HepG2 (cell line): ENCODE results near the gene ENG. TPM values are rescaled to one million over a fixed set of nuclear protein-coding genes. Genes with fewer than 3 reads are reported as not detected.

Experiments
- ARNTL ChIP-seq: sonication (generic); formaldehyde crosslinking; IDR thresholded peaks from 2 replicates; pipeline ENCODE4 v1.4.0; 2020; ENCODE audit warnings: mild to moderate bottlenecking, missing genetic modification reagents
- CENPT ChIP-seq: sonication (generic); formaldehyde crosslinking; IDR thresholded peaks from 2 replicates; pipeline ENCODE4 v1.8.0; 2022; ENCODE audit warnings: low read depth, mild to moderate bottlenecking, moderate library complexity, missing genetic modification reagents
- KDM4B ChIP-seq: sonication (generic); formaldehyde crosslinking; IDR thresholded peaks from 2 replicates; pipeline ENCODE4 v1.4.0; 2020; ENCODE audit warnings: missing genetic modification reagents
- POGZ ChIP-seq: sonication (generic); formaldehyde crosslinking; IDR thresholded peaks from 2 replicates; pipeline ENCODE4 v1.4.0; 2020; ENCODE audit warnings: mild to moderate bottlenecking, missing genetic modification reagents
- RXRB ChIP-seq: IDR thresholded peaks from 2 replicates; pipeline ENCODE4 v1.6.1; 2016; ENCODE audit warnings: borderline replicate concordance, missing genetic modification reagents, missing compliant biosample characterization
- TP53 ChIP-seq: sonication (generic); formaldehyde crosslinking; conservative IDR thresholded peaks from 2 replicates; pipeline ENCODE4 v1.4.0; 2020; ENCODE audit warnings: missing genetic modification reagents
- ZNF136 ChIP-seq: sonication (generic); formaldehyde crosslinking; IDR thresholded peaks from 2 replicates; pipeline ENCODE4 v1.8.1; 2022; ENCODE audit warnings: low read depth, mild to moderate bottlenecking, moderate library complexity, missing genetic modification reagents
- ZNF180 ChIP-seq: sonication (generic); formaldehyde crosslinking; IDR thresholded peaks from 2 replicates; pipeline ENCODE4 v1.4.0; 2020; ENCODE audit warnings: low read depth, missing genetic modification reagents, borderline replicate concordance
- ZNF263 ChIP-seq: sonication (generic); formaldehyde crosslinking; IDR thresholded peaks from 2 replicates; pipeline ENCODE4 v1.4.0; 2020; ENCODE audit warnings: missing genetic modification reagents
- ZNF33A ChIP-seq: sonication (generic); formaldehyde crosslinking; IDR thresholded peaks from 2 replicates; pipeline ENCODE4 v1.5.1; 2020; ENCODE audit warnings: missing genetic modification reagents, mild to moderate bottlenecking, moderate library complexity, borderline replicate concordance
- ZNF550 ChIP-seq: sonication (generic); formaldehyde crosslinking; IDR thresholded peaks from 2 replicates; pipeline ENCODE4 v1.4.0; 2020; ENCODE audit warnings: mild to moderate bottlenecking, missing genetic modification reagents, borderline replicate concordance
- ZNF577 ChIP-seq: sonication (generic); formaldehyde crosslinking; IDR thresholded peaks from 2 replicates; pipeline ENCODE4 v1.4.0; 2020; ENCODE audit warnings: mild to moderate bottlenecking, low read depth, missing genetic modification reagents, borderline replicate concordance
- ZSCAN30 ChIP-seq: sonication (generic); formaldehyde crosslinking; IDR thresholded peaks from 2 replicates; pipeline ENCODE4 v1.5.0; 2020; ENCODE audit warnings: mild to moderate bottlenecking, missing genetic modification reagents
- ZZZ3 ChIP-seq: sonication (generic); formaldehyde crosslinking; IDR thresholded peaks from 2 replicates; pipeline ENCODE4 v1.4.0; 2020; ENCODE audit warnings: missing genetic modification reagents, mild to moderate bottlenecking, borderline replicate concordance
- polyA plus RNA-seq, 8 experiments: library from polyadenylated mRNA; depleted of rRNA in 3 of 8; stranded (reverse) in 7 of 8; unstranded in 1 of 8; fragments of >200 nt; fragmentation: Illumina TruSeq in 4 of 8; extraction: Trizol in 4 of 8; gene quantifications; 2 replicates each; pipeline versions ENCODE4 v1.2.1 to v1.2.3, GENCODE V29; 2011 to 2016; ENCODE audit warnings: low read depth in 4 of 8, missing spikeins in 1 of 8, mixed read lengths in 1 of 8; ENCODE audit not compliant: insufficient read depth in 1 of 8
- total RNA-seq, 5 experiments: library from RNA; depleted of rRNA; stranded (reverse); fragments of >200 nt; fragmentation: Illumina TruSeq; extraction: Trizol; gene quantifications; 2 replicates each; pipeline ENCODE4 v1.2.3, GENCODE V29; 2016; ENCODE audit warnings: low read depth in 1 of 5
- TF ChIP-seq, protein P1 (sequence below): sonication (generic); formaldehyde crosslinking; IDR thresholded peaks from 2 replicates; pipeline ENCODE4 v1.4.0; 2020; ENCODE audit warnings: missing genetic modification reagents, borderline replicate concordance

ENG gene
- total and polyA plus RNA-seq, 2 of the 13 experiments (the other 11 are each of a cell fraction or from before 2014, with no cell fraction given) = 0.02 to 1.1 TPM

DNA sequence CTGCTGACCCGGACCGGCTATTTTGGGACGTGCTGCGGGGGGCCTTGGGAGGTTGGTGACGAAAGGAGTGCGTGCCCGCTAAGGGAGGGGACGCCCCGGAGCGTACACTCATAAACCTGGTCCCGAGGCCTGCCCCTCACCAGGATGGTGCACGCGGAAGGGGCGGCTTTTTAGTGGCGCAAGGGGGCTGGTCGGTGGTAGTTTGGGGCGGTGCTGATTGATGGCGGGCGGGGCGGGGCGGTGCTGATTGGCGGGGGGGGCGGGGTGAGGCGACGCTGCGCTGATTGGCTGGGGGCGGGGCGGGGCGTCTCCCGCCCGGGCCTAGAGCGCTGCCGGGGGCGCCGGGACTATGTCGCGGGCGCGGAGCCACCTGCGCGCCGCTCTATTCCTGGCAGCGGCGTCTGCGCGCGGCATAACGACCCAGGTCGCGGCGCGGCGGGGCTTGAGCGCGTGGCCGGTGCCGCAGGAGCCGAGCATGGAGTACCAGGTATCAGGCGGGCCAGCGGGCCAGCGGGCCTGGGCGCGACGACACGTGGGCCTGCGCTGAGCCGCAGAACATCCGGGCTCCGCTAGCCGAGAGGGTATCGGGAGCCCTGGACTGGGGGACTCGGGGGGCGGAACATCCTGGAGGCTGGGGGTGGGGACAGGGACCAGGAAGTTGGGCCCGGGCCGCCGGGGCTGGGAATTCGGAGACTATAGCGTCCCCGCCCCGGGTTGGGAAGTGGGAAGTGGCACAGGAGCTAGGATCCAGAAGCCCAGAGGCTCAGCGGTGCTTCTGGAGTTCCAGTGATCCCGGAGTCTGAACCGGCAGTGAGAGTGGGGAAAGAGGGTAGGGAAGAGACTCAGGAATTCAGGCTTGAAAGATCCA is 51.6 kb downstream of the ENG start, which contains the start of gene FPGS (continued):
- no peak for TF ChIP-seq ZNF180 (CRISPR knock-in tag)
- TF ChIP-seq TP53 (CRISPR knock-in tag) = no peak
- no peak for TF ChIP-seq ZNF33A (CRISPR knock-in tag)
- peak; percentile 71; the same call in 1 of the 2 replicates for TF ChIP-seq ARNTL (CRISPR knock-in tag)
- peak; percentile 2; the same call in 1 of the 2 replicates for TF ChIP-seq RXRB (CRISPR knock-in tag)
- peak; percentile 44; the same call in 1 of the 2 replicates for TF ChIP-seq CENPT (CRISPR knock-in tag)
- TF ChIP-seq ZSCAN30 (CRISPR knock-in tag) = no peak
- no peak for TF ChIP-seq ZNF577 (CRISPR knock-in tag)
- TF ChIP-seq ZNF550 (CRISPR knock-in tag) = no peak
- peak; percentile 60; the same call in 1 of the 2 replicates for TF ChIP-seq POGZ (CRISPR knock-in tag)
- no peak for TF ChIP-seq KDM4B (CRISPR knock-in tag)
- TF ChIP-seq, protein P1, sequence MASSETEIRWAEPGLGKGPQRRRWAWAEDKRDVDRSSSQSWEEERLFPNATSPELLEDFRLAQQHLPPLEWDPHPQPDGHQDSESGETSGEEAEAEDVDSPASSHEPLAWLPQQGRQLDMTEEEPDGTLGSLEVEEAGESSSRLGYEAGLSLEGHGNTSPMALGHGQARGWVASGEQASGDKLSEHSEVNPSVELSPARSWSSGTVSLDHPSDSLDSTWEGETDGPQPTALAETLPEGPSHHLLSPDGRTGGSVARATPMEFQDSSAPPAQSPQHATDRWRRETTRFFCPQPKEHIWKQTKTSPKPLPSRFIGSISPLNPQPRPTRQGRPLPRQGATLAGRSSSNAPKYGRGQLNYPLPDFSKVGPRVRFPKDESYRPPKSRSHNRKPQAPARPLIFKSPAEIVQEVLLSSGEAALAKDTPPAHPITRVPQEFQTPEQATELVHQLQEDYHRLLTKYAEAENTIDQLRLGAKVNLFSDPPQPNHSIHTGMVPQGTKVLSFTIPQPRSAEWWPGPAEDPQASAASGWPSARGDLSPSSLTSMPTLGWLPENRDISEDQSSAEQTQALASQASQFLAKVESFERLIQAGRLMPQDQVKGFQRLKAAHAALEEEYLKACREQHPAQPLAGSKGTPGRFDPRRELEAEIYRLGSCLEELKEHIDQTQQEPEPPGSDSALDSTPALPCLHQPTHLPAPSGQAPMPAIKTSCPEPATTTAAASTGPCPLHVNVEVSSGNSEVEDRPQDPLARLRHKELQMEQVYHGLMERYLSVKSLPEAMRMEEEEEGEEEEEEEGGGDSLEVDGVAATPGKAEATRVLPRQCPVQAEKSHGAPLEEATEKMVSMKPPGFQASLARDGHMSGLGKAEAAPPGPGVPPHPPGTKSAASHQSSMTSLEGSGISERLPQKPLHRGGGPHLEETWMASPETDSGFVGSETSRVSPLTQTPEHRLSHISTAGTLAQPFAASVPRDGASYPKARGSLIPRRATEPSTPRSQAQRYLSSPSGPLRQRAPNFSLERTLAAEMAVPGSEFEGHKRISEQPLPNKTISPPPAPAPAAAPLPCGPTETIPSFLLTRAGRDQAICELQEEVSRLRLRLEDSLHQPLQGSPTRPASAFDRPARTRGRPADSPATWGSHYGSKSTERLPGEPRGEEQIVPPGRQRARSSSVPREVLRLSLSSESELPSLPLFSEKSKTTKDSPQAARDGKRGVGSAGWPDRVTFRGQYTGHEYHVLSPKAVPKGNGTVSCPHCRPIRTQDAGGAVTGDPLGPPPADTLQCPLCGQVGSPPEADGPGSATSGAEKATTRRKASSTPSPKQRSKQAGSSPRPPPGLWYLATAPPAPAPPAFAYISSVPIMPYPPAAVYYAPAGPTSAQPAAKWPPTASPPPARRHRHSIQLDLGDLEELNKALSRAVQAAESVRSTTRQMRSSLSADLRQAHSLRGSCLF (CRISPR knock-in tag) = no peak
- no peak for TF ChIP-seq ZNF263 (CRISPR knock-in tag)
- no peak for TF ChIP-seq ZNF136 (CRISPR knock-in tag)
- TF ChIP-seq ZZZ3 (CRISPR knock-in tag) = peak; percentile 45; the same call in 1 of the 2 replicates
